Raji (cell line): ENCODE measurements around the gene MARCHF6.
A peak's percentile ranks its signal among the peaks of the same experiment; 100 is the strongest.

Experiments used
- POLR2A ChIP-seq: IDR thresholded peaks from 2 replicates; pipeline ENCODE4 v1.6.1; 2011; ENCODE audit warnings: low read depth, low read length, control low read depth; ENCODE audit not compliant: insufficient read depth

MARCHF6 gene

GRCh38 chr5:10353241-10354047, at the start of gene MARCHF6:
Gene MARCHF6, plus strand, starts transcription at chr5:10353695. Its CDS starts 204 bp downstream, at chr5:10353899.
- peak; percentile 98 for TF ChIP-seq POLR2A

- TF ChIP-seq POLR2A: no peak
Observed at GRCh38 chr5:10303699-10304170, 49.8 kb upstream of the MARCHF6 start.

GRCh38 chr5:10304932-10305331, 48.6 kb upstream of the MARCHF6 start:
- TF ChIP-seq POLR2A: no peak

DNA sequence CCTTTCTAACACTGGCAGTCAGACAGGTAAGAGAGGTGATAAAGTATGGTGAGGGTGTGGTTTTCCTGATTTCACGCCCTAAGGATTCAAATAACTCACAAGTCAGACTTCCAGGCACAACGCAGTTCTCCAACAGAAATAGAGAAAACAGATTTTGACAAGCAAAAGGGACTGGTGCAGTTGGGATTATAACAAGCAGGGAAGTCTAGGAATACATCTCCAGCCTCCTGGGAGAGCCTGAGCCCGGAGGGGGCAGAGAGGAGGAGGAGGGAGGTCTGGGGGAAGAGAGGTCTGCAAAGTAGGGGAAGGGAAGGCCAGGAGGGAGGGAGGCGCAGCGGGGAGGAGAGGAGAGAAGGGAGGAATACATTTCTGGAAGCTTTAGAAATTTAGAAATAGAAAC, 47.4 kb upstream of the MARCHF6 start:
- TF ChIP-seq POLR2A: no peak

- TF ChIP-seq POLR2A: no peak
Observed at GRCh38 chr5:10306806-10307205, 46.7 kb upstream of the MARCHF6 start.

GRCh38 chr5:10307206-10308148, 46.0 kb upstream of the MARCHF6 start, which contains the start of gene CMBL:
Gene CMBL, minus strand, starts transcription at chr5:10307902. Its CDS starts 17,140 bp downstream, at chr5:10290762.
- TF ChIP-seq POLR2A: no peak

GRCh38 chr5:10308844-10309243, 44.7 kb upstream of the MARCHF6 start:
- no peak for TF ChIP-seq POLR2A

DNA sequence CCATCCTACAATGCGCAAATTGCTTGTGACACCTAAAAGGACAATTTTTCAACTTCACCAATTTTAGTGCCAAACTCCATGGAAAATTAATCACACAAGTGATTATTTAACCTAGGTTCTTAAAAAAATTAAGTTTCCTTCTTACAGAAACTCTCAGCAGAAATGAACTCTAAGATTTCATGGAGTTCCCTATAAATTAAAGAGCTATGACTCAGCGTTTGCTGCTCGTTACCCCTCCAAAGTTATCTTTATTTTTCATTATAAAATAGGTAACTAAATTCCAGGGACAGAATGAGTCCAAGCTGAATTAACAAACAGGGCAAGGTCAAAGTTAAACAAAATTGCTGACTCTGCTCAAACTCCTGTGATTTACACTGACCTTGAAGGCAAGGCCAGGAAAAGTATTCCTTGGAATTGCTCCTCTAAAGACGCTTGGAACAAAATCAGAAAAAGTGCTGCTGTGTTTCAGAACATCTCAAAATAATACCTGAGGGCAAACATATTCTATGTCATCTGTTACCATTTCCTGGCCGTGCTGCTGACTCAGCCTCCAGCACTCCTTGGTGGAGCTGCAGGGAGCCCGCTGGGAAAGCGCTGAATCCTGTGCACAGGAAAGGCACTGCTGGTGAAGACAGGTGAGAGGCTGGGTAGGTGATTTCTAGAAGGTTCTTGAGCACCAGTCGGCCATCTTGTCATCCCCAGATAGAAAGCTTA, 43.3 kb upstream of the MARCHF6 start:
- no peak for TF ChIP-seq POLR2A

DNA sequence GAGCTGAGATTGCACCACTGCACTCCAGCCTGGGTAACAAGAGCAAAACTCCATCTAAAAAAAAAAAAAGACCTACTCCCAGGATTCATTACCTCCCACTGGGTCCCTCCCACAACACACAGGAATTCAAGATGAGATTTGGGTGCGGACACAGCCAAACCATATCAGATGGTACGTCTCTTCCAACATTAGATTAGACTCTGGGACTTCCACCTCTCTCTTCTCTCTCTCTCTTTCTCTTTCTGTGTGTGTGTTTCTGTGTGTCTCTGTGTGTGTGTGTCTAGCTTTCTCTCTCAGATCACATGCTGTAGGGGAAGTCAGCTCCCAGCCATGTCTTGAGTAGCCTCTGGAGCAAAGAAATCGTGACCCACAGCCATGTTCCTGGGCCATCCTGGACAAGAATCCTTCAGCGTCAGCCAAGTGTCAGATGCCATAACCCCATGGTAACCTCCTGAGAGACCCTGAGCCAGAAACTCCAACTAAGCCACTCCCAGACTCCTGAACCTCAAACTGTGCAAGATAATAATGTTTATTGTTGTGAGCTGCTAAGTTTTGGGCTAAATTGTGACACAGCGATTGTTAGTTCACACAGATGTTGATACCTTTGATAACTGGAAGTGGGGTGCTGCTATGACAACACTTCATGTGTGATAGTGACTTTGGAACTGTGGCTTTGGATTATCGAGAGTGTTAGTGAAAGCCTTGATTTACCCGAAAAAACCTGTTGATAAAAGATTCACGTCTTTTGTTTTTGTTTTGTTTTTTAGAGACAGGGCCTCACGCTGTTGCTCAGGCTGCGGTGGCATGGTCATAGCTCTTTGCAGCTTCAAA, 41.7 kb upstream of the MARCHF6 start:
- TF ChIP-seq POLR2A: no peak

DNA sequence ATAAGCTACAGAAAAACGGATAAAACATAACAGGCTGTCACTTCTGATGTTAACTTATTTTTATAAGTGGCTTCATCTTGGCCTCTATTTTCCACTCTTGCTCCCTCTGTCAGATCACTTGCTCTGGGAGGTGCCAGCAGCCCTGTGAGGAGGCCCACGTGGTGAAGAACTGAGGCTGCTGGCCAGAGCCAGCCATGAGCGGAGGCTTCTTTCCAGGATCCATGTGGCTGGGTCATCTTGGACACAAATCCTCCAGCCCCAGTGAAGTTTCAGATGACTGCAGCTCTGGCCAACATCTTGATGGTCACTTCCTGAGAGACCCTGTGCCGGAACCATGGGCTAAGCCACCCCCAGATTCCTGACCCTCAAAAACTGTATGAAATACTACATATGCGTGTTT, 38.3 kb upstream of the MARCHF6 start:
- no peak for TF ChIP-seq POLR2A

- TF ChIP-seq POLR2A: no peak
Observed at GRCh38 chr5:10315824-10316509, 37.5 kb upstream of the MARCHF6 start.

- TF ChIP-seq POLR2A: no peak
Observed at GRCh38 chr5:10317825-10318682, 35.4 kb upstream of the MARCHF6 start.

- TF ChIP-seq POLR2A: no peak
Observed at GRCh38 chr5:10319202-10319851, 34.2 kb upstream of the MARCHF6 start.

DNA sequence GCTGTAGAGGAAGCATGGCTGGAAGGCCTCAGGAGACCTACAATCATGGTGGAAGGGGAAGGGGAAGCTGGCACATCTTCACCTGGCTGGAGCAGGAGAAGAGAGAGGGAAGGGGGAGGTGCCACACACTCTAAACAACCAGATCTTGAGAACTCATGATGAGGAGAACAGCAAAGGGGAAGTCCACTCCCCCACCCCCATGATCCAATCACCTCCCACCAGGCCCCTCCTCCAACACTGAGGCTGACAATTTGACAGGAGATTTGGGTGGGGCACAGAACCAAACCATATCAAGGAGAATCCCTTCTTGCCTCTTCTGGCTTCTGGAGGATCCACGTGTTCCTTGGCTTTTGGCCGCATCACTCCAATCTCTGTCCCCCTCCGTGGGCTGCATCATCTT, 32.7 kb upstream of the MARCHF6 start:
- no peak for TF ChIP-seq POLR2A
